HG03064 (cell line): ENCODE results near the gene TNS1.

ENCODE experiments used
- ATAC-seq: cut with Tn5 transposase; IDR thresholded peaks from one replicate; pipeline ENCODE4 v1.9.1; 2021; ENCODE audit warnings: low read depth; ENCODE audit not compliant: unreplicated experiment

TNS1 gene

DNA sequence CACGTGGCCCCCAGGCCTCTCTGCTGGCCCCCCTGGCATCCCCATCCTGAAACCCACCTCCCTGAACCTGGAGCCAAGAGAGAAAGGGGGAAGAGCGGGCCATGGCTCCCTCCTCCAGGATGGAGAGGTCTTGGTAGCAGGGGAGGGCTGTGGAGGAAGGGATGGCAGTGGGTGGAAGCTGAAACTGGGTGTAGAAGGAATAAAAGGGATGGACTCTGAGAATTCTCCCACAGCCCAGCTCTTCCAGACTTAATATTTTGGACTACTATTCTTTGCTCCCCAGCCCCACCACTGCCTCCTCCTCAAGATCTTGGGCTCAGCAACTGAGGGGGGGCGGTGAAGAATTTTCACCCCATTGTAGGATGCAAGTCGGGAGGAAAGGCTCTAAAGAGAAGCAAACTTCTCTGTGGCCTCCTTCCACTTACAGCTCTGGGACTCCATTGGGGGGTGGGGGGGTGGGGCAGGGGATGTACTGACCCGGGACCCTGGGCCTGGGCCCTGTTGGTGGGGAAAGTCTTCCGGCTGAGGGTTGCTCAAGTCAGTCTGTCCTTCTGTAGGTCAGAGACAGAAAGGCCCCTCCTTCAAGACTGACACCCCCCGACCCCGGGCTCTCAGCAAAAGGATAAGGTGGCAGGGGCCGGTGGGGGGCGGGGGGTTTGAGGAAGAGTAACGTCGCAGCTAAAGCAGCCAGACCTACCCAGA is 501 bp downstream of the TNS1 start:
- no peak for ATAC-seq

GRCh38 chr2:218001629-218002028 is 1.2 kb downstream of the TNS1 start:
- ATAC-seq: no peak

DNA sequence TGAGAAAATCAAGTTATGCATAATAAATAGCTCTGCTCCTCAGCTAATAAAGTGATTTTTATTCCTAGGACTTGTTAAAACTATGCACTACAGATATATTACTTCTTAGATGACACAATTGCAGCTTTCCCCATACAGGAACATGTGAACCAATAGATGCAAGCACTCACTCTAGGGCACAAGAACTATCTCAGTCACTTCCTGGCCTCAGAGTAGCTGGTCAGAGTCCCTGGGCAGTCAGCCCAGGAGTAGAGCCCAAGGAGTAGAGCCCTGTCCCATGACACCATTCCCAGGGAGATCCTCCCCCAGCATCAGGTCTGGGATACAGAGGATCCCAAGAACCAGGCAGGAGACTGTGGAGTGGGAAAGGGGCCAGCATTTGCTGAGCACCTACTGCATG is 2.7 kb downstream of the TNS1 start:
- no peak for ATAC-seq

- no peak for ATAC-seq
Observed at GRCh38 chr2:217999595-217999959, 3.2 kb downstream of the TNS1 start.

- ATAC-seq: no peak
Observed at GRCh38 chr2:217998926-217999594, 3.7 kb downstream of the TNS1 start.

GRCh38 chr2:217997510-217997909 is 5.3 kb downstream of the TNS1 start:
- no peak for ATAC-seq

GRCh38 chr2:217996361-217996760 is 6.4 kb downstream of the TNS1 start:
- ATAC-seq: no peak

DNA sequence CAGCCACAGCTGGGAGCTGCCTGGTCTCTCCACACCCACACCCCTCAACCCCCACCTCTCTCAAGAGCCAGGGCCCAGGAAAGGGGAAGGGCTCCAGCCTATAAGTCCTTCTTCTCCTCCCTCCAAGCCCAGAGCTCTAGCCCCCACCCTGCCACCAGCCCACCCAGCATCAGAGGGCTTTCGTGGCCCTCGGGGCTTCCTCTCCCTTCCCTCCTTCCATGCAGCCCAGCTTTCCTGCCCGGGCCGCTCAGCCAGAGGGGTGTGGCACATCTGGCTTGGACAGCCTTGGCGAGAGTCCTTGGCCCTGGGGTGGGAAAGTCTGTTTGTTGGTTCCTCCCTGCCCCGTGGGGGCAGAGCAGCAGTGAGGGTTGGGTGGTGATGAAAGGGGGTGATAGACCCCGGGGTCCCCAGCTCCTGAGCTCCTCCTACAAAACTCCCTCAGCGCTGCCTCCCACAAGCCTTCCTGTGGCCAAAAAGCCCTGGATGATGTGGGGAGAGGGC is 7.0 kb downstream of the TNS1 start:
- no peak for ATAC-seq

DNA sequence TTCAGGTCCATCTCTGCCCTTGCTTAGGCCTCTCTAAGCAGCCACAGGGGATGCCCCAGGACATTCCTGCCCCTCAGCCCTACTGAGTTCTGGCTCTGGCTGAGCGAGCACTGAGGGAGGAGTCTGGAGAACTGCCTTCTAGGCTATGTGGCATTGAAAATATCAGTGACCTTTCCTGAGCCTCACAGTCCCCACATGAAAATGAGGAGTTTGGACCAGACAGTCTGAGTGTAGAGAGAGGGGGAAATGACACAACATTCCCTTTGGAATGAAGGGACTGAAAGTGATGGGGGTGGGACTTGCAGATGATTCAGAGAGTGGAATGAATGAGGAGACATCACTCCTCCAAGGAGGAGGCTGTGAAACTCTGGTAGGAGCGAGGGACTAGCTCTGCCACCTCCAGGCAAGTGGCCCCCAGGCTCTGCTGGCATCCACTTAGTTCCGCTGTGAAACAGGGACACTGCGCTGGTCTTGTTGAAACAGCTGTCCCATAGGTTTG is 8.0 kb downstream of the TNS1 start:
- no peak for ATAC-seq

GRCh38 chr2:217993817-217994463 is 8.9 kb downstream of the TNS1 start:
- no peak for ATAC-seq

DNA sequence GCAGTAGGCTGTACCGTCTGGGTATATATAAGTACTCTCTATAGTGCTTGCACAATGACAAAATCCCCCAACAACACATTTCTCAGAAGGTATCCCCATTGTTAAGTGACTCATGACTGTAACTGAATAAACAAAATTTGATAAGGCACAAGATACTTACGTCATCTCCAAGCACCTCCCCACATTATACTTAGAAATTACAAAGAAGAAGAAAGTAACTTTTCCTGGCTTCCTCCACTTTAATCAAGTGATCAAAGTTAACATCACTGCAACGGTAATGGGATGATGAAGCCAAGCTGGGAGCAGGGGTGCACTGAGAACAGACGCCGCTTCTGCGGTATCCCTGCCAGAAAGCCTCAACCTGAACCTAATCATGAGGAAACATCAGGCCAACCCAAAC is 9.7 kb downstream of the TNS1 start:
- no peak for ATAC-seq

GRCh38 chr2:217992061-217992460 is 10.7 kb downstream of the TNS1 start:
- ATAC-seq: no peak

DNA sequence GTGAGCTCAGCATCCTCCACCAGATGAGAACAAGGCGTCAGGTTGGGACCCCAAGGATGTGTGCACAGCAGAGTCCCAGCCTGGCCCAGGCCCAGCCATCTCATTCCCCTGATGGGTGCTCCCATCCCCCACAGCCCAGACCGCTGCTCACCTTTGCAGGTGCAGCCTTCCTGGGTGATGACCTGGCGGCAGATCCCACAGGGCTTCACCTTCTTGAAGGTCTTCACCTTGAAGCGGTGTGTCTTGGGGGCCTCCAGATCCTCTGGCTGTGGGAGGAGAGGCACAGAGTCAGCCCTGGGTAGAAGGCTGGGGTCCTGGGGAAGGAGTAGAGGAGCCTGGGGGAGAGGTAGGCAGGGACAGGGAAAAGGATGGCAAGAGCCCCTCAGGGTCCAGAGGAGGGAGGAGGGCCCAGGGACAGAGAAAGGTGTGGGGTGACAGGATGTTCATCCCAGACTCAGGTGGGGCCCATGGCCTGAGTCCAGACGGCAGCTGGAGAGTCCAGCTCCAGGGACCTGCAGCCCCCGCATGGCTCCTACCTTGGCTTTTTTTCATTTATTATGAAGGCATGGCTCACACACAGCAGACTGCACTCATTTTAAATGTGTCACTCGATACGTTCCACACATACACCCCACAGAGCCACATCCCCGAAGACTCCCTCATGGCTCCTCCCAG is 11.9 kb downstream of the TNS1 start:
- ATAC-seq: no peak

- ATAC-seq: no peak
Observed at GRCh38 chr2:217990389-217990788, 12.4 kb downstream of the TNS1 start.

GRCh38 chr2:217989221-217989948 is 13.4 kb downstream of the TNS1 start:
- ATAC-seq: no peak

DNA sequence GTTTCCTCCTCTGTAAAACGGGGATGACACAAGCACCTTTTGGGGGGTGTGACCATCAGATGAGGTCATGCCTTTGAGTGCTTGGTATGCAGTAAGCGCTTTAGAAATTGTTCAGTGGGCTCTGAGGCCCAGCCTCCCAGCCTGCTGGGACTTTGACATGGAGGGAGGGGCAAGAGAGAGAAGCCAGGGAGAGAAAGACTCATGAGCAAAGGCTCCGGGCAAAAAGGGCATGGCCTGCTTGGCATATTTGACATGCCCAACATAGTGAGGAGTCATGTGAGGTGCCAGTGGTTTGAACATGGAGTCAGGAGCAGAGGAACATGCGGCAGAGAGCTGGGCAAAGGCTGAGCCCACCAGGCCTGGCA is 14.0 kb downstream of the TNS1 start:
- no peak for ATAC-seq

DNA sequence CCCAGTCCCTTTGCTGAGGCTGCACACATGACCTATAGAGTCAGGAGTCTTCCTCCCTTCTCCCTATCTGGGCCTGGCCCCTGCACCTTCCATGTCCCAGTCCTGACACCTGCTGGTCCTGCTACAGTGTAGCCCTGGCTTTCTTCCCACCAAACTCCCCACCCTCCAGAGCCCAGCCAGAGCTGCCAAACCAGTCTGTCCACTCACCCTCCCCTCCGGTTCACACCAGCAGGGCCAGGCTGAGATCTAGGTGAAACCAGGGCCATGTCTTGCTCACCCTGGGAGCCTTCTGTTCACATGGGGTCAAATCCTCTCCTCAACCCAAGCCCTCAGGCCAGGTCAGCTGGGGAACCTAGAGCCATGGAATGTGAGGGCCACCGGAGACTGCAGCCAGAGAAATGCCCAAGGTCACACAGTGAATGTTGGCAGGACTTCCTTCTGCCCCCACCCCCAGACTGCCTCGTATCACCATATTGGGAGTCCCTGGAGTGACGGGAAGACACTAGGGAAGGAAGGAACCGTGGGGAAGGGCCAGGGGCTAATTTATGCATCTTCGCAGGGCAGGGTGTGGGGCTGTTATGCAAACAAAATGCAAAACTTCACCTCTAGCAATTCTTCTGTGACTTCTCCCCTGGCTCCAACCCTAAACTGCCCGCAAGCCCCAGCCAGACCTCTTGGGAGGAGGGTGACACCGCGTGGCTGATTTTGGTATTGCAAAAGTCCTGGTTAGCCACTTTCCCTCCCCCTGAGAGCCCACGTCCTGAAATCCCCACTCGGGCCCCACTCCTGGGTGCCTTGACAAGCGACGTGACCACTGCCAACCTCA is 14.6 kb downstream of the TNS1 start:
- no peak for ATAC-seq

DNA sequence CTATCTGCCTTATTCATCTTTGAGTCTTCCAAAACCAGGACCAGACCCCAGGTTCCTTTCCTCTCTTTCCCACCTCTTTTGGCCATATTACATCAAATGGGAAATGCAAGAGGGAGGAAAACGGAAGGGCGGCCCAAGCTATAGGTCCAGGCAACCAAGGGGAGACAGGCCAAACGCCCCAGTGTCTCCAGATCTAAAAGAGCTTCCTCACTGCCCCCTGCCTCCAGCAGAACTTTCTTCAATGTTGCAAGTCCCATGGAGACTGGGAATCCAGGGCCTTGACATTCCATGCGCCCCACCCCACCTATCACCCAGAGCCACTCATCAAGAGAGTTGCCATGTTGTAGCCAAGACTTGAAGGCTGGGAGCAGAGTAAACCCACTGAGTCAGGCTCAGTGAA is 15.4 kb downstream of the TNS1 start:
- ATAC-seq: no peak

DNA sequence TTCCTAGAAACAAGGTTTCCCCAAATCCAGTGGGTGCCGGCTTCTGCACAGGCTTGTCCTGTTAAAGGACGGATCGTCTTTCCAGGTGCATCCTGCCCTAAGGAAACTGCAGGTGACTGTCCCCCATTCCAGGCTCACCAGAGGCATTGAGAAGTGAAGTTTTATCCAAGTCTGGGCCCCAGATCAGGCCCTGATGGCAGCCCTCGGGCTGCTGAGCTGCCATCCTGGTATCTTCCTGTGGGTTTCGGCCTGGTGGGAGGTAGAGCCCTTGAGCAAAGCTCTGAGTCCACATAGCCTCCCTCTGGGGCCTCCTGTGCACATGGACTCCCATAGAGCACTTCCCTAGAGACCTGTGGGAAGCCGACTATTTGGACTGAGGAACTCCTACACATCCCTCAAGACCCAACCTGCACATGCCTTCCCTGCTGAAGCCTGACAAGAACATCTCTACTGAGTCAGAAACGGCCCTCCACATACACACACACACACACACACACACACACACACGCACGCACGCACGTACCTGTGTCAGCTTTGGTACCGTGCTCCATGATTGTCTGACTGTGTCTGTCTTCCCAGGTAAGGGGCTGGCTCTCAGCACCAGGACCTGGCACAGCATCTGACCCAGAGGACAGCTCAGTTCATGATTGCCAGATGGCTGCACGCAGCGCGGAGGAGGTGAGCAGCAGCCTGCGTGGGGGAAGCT is 16.4 kb downstream of the TNS1 start:
- ATAC-seq: no peak
